OCI-LY7 (cell line): ENCODE data around the gene EEF1E1. TPM values are rescaled to one million over a fixed set of nuclear protein-coding genes. Genes with fewer than 3 reads are reported as not detected.

Experiments
- BruUV-seq: library from RNA; stranded (reverse); fragments of 400-500 nt; replicated peaks from 2 replicates; lab custom pipeline; 2021; lab: Mats Ljungman, UMichigan
- CTCF ChIA-PET: fragments of 300-600 bp; sonication (Branson Sonifier 250); formaldehyde crosslinking; loops from one replicate; lab custom pipeline; 2022; ENCODE audit warnings: antibody characterized with exemption; ENCODE audit not compliant: unreplicated experiment; lab: Charles Lee
- POLR2A ChIA-PET: fragments of 300-600 bp; sonication (Branson Sonifier 250); formaldehyde crosslinking; loops from one replicate; lab custom pipeline; 2022; ENCODE audit warnings: antibody characterized with exemption; lab: Charles Lee
- DNase-seq: peaks from one replicate; pipeline ENCODE4 v3.0.0-alpha.2; 2015; ENCODE audit warnings: low spot score
- H2AFZ ChIP-seq: fragments of 200-600 bp; sonication (generic), shearing (Covaris generic); 2 replicates; pipeline ENCODE4 v1.6.1; 2014; ENCODE audit warnings: mild to moderate bottlenecking, antibody characterized with exemption, low read length, moderate library complexity
- H3K27ac ChIP-seq: fragments of 200-600 bp; sonication (generic); 2 replicates; pipeline ENCODE4 v1.5.1; 2014; ENCODE audit warnings: mixed run types, low read depth, mild to moderate bottlenecking, moderate library complexity, low read length, inconsistent platforms; ENCODE audit not compliant: poor library complexity, severe bottlenecking
- H3K36me3 ChIP-seq: fragments of 200-600 bp; sonication (generic); 2 replicates; pipeline ENCODE4 v1.6.1; 2014; ENCODE audit warnings: mild to moderate bottlenecking, antibody characterized with exemption, low read length, moderate library complexity, mixed read lengths; ENCODE audit not compliant: insufficient read depth
- H3K4me1 ChIP-seq: fragments of 200-600 bp; sonication (generic); 2 replicates; pipeline ENCODE4 v1.5.1; 2014; ENCODE audit warnings: mild to moderate bottlenecking, low read length; ENCODE audit not compliant: insufficient read depth, poor library complexity, severe bottlenecking
- H3K4me2 ChIP-seq: fragments of 200-600 bp; sonication (generic); 2 replicates; pipeline ENCODE4 v1.6.1; 2014; ENCODE audit warnings: mild to moderate bottlenecking, low read length
- H3K4me3 ChIP-seq: fragments of 200-600 bp; sonication (generic); 2 replicates; pipeline ENCODE4 v1.5.1; 2014; ENCODE audit warnings: mild to moderate bottlenecking, low read depth, low read length; ENCODE audit not compliant: poor library complexity, severe bottlenecking
- H3K79me2 ChIP-seq: fragments of 200-600 bp; sonication (generic); 2 replicates; pipeline ENCODE4 v1.6.1; 2016; ENCODE audit warnings: low read depth, mild to moderate bottlenecking, low read length, moderate library complexity, mixed read lengths; ENCODE audit not compliant: insufficient read depth
- H3K9me2 ChIP-seq: fragments of 200-600 bp; sonication (generic); 2 replicates; pipeline ENCODE4 v1.6.1; 2016; ENCODE audit warnings: mild to moderate bottlenecking, low read length, mixed read lengths; ENCODE audit not compliant: insufficient read depth
- H3K9me3 ChIP-seq: fragments of 200-600 bp; sonication (generic); 2 replicates; pipeline ENCODE4 v1.6.1; 2014; ENCODE audit warnings: mild to moderate bottlenecking, mixed run types, low read length, mixed read lengths
- H4K20me1 ChIP-seq: fragments of 200-600 bp; sonication (generic); 2 replicates; pipeline ENCODE4 v1.6.1; 2014; ENCODE audit warnings: mild to moderate bottlenecking, antibody characterized with exemption, low read length, moderate library complexity, mixed read lengths; ENCODE audit not compliant: insufficient read depth
- EZH2phosphoT487 ChIP-seq: fragments of 200-600 bp; sonication (generic); IDR thresholded peaks from 2 replicates; pipeline ENCODE4 v1.6.1; 2018; ENCODE audit warnings: low read depth, borderline replicate concordance, mild to moderate bottlenecking, mixed run types, antibody characterized with exemption, low read length, moderate library complexity, mixed read lengths
- intact Hi-C: fragments of 100-400 bp; cut with micrococcal nuclease; formaldehyde crosslinking; loops from one replicate; pipeline ENCODE4 v1.10.0; 2022; ENCODE audit not compliant: unreplicated experiment
- total RNA-seq, 2 experiments: library from RNA; depleted of rRNA in 1 of 2; stranded (reverse); fragments of >200 nt in 1 of 2; shearing (Covaris generic) in 1 of 2; gene quantifications; 2 replicates each; pipeline ENCODE4 v1.2.3, GENCODE V29; 2014 to 2022
- TF ChIP-seq, protein P1 (sequence below): fragments of 200-600 bp; sonication (generic); conservative IDR thresholded peaks from 2 replicates; pipeline ENCODE4 v1.5.1; 2014; ENCODE audit warnings: mild to moderate bottlenecking, antibody characterized with exemption, low read length, moderate library complexity, mixed read lengths

The EEF1E1 gene
- total RNA-seq, 2 experiments from 2014 or later = 68.0 to 70.9 TPM

DNA sequence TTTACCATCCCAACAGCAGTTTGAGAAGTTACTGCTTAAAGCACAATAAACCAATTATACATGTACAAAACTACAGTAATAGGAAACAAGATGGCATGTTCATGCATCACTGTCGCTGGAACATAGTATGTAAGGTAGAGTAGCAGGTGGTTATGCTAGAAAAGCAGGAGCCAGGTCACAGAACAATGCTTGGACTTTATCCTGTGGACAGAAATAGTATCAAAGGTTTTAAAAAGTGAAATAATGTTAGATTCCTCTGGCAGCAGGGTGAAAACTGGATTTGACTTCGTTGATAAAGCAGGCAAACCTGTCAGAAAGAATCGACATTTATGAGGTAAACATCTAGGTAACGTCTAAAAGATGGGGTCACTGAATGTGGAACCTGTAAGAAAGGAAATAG is 40.6 kb downstream of the EEF1E1 start:
- H4K20me1 ChIP-seq = no peaks in the 10 kb centered on the region
- H3K79me2 ChIP-seq = peaks cover 22% of the 10 kb centered on the region; the same call in 1 of the 2 replicates
- peaks cover 27% of the 10 kb centered on the region for H3K4me1 ChIP-seq
- no peaks in the 10 kb centered on the region for H3K9me3 ChIP-seq
- no peak for DNase-seq
- no peaks in the 10 kb centered on the region; the same call in 1 of the 2 replicates for H3K9me2 ChIP-seq
- H3K27ac ChIP-seq = no peak overlapping the region
- BruUV-seq = no TSS peak
- H3K4me2 ChIP-seq = no peak overlapping the region
- intact Hi-C loops = loop anchor here (5.0 kb wide), 3 partner anchors 156 to 674 kb away; partner anchors contain the start of genes CAGE1 and RIOK1
- H3K36me3 ChIP-seq = peaks cover 53% of the 10 kb centered on the region
- POLR2A ChIA-PET = no interaction called here
- H2AFZ ChIP-seq = no peak overlapping the region
- H3K4me3 ChIP-seq = no peak overlapping the region
- TF ChIP-seq EZH2phosphoT487 = no peak
- TF ChIP-seq, protein P1, sequence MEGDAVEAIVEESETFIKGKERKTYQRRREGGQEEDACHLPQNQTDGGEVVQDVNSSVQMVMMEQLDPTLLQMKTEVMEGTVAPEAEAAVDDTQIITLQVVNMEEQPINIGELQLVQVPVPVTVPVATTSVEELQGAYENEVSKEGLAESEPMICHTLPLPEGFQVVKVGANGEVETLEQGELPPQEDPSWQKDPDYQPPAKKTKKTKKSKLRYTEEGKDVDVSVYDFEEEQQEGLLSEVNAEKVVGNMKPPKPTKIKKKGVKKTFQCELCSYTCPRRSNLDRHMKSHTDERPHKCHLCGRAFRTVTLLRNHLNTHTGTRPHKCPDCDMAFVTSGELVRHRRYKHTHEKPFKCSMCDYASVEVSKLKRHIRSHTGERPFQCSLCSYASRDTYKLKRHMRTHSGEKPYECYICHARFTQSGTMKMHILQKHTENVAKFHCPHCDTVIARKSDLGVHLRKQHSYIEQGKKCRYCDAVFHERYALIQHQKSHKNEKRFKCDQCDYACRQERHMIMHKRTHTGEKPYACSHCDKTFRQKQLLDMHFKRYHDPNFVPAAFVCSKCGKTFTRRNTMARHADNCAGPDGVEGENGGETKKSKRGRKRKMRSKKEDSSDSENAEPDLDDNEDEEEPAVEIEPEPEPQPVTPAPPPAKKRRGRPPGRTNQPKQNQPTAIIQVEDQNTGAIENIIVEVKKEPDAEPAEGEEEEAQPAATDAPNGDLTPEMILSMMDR = no peak
- CTCF ChIA-PET = no interaction called here

DNA sequence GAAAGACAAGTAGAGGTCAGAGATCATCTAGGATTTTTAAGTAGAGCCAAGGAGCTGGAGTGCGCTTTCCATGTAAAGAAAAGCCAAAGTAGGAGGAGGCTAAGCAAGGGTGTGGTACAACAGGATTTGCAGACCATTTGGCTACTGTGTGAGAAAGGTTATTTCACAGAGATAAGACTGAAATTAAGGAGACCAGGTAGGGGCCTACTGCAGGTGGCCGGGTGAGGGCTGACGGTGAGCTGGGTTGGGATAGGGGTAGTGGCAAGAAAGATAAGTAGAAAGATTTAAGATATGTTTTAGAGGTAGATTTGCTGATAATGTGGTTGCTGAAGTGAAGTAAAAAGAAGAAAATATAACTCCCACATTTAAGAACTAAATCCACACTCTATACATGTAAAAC is 42.0 kb downstream of the EEF1E1 start:
- intact Hi-C loops = loop anchor here (5.0 kb wide), 3 partner anchors 157 to 673 kb away; partner anchors contain the start of genes CAGE1 and RIOK1
- BruUV-seq = no TSS peak
- H3K79me2 ChIP-seq = peaks cover 22% of the 10 kb centered on the region; the same call in 1 of the 2 replicates

More for the DNA sequence above, 42.0 kb downstream of the EEF1E1 start:
- no peak for DNase-seq
- POLR2A ChIA-PET = interaction anchor here (1.3 kb wide), 1 partner anchor 43 kb away, joined by 3 read pairs; no protein-coding TSS in a partner anchor
- Histone ChIP-seq H3K4me2 (no peak overlapping the region), H3K36me3 (peaks cover 67% of the 10 kb centered on the region), H3K4me1 (peaks cover 21% of the 10 kb centered on the region), H3K9me3 (no peaks in the 10 kb centered on the region), H3K4me3 (no peak overlapping the region), H4K20me1 (no peaks in the 10 kb centered on the region), H3K9me2 (no peaks in the 10 kb centered on the region; the same call in 1 of the 2 replicates), H2AFZ (no peak overlapping the region), H3K27ac (no peak overlapping the region)
- no peak for TF ChIP-seq EZH2phosphoT487
- TF ChIP-seq, protein P1 = no peak
- CTCF ChIA-PET = interaction anchor here (0.6 kb wide), 1 partner anchor 112 kb away, joined by 3 read pairs; no protein-coding TSS in a partner anchor
